Measurements from ENCODE around the gene LAMP2.
A peak's percentile ranks its signal among the peaks of the same experiment; 100 is the strongest.

The LAMP2 gene

GRCh38 chrX:120468825-120469525 is at the start of gene LAMP2:
LAMP2 (minus strand) TSS chrX:120469296; CDS start chrX:120469169, 127 bp downstream.
- DNase-seq: peak; percentile 83
- no peak for TF ChIP-seq CTCF (IDR thresholded peaks at IDR 0.05)
- H3K36me3 Mint-ChIP-seq (ENCODE audit: low read depth): no peaks in the 10 kb centered on the region
- H3K4me3 Mint-ChIP-seq: peak within 1 kb of the TSS; percentile 93
- H3K4me1 Mint-ChIP-seq: peaks cover 15% of the 10 kb centered on the region
- H3K9me3 Mint-ChIP-seq: peaks cover 45% of the 10 kb centered on the region
- H3K27ac Mint-ChIP-seq: peak within 1 kb of the TSS; percentile 97
- no peaks in the 10 kb centered on the region for H3K27me3 Mint-ChIP-seq (ENCODE audit: low read depth, poor library complexity)

GRCh38 chrX:120517936-120518335 is 48.8 kb upstream of the LAMP2 start:
- Mint-ChIP-seq H3K4me3 (no peak overlapping the region), H3K27me3 (ENCODE audit: low read depth, poor library complexity) (peaks cover 4% of the 10 kb centered on the region), H3K4me1 (no peaks in the 10 kb centered on the region), H3K9me3 (peaks cover 54% of the 10 kb centered on the region), H3K27ac (no peak overlapping the region), H3K36me3 (ENCODE audit: low read depth) (peaks cover 22% of the 10 kb centered on the region)
- no peak for DNase-seq
- no peak for TF ChIP-seq CTCF (IDR thresholded peaks at IDR 0.05)

- TF ChIP-seq CTCF (IDR thresholded peaks at IDR 0.05): no peak
- H3K27ac Mint-ChIP-seq: no peak overlapping the region
These were observed 45.1 kb upstream of the LAMP2 start for GRCh38 chrX:120514236-120514635.

GRCh38 chrX:120512627-120513026 is 43.5 kb upstream of the LAMP2 start:
- Mint-ChIP-seq H3K36me3 (ENCODE audit: low read depth) (peaks cover 5% of the 10 kb centered on the region), H3K4me3 (no peak overlapping the region), H3K27me3 (ENCODE audit: low read depth, poor library complexity) (peaks cover 4% of the 10 kb centered on the region), H3K27ac (no peak overlapping the region), H3K4me1 (no peaks in the 10 kb centered on the region), H3K9me3 (peaks cover 26% of the 10 kb centered on the region)
- no peak for DNase-seq
- TF ChIP-seq CTCF (IDR thresholded peaks at IDR 0.05): no peak

More at GRCh38 chrX:120514236-120514635, 45.1 kb upstream of the LAMP2 start:
- peaks cover 37% of the 10 kb centered on the region for H3K9me3 Mint-ChIP-seq
- no peak for DNase-seq
- peaks cover 8% of the 10 kb centered on the region for H3K36me3 Mint-ChIP-seq (ENCODE audit: low read depth)
- H3K4me1 Mint-ChIP-seq: no peaks in the 10 kb centered on the region
- H3K4me3 Mint-ChIP-seq: no peak overlapping the region
- peaks cover 4% of the 10 kb centered on the region for H3K27me3 Mint-ChIP-seq (ENCODE audit: low read depth, poor library complexity)

GRCh38 chrX:120512222-120512621 is 43.1 kb upstream of the LAMP2 start:
- TF ChIP-seq CTCF (IDR thresholded peaks at IDR 0.05): no peak
- no peak overlapping the region for H3K27ac Mint-ChIP-seq
- no peak for DNase-seq
- peaks cover 5% of the 10 kb centered on the region for H3K36me3 Mint-ChIP-seq (ENCODE audit: low read depth)
- no peaks in the 10 kb centered on the region for H3K4me1 Mint-ChIP-seq
- no peak overlapping the region for H3K4me3 Mint-ChIP-seq
- peaks cover 4% of the 10 kb centered on the region for H3K27me3 Mint-ChIP-seq (ENCODE audit: low read depth, poor library complexity)
- peaks cover 24% of the 10 kb centered on the region for H3K9me3 Mint-ChIP-seq

- DNase-seq: no peak
- Mint-ChIP-seq H3K36me3 (ENCODE audit: low read depth) (no peaks in the 10 kb centered on the region), H3K4me3 (no peak overlapping the region), H3K27me3 (ENCODE audit: low read depth, poor library complexity) (peaks cover 2% of the 10 kb centered on the region), H3K27ac (no peak overlapping the region), H3K9me3 (peaks cover 27% of the 10 kb centered on the region), H3K4me1 (no peaks in the 10 kb centered on the region)
- no peak for TF ChIP-seq CTCF (IDR thresholded peaks at IDR 0.05)
These were observed 35.5 kb upstream of the LAMP2 start for GRCh38 chrX:120504569-120504968.
